Measurements from ENCODE around the gene ART1.

DNA sequence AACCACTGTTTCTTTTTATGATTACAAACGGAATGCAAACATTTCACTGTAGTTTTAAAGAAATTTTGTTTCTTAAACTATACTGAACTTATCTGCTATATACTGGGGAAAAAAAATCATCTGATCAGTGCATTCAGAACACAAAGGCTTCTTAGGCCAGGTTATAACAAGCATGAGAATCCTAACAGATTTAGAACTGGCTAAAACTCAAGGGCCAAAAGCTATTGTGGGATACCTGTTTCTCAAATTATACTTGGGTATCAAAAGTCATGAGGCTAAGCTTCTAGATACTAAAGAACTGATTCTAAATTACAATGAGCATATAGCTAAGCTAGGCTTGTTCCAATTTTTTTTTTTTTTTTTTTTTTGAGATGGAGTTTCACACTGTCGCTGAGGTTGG lies 56.0 kb downstream of the ART1 start:
- no peak for TF ChIP-seq EZH2 (IDR thresholded peaks at IDR 0.05; ENCODE audit: borderline replicate concordance, insufficient read depth, low read depth, low read length, poor library complexity, severe bottlenecking)
- TF ChIP-seq CTCF (IDR thresholded peaks at IDR 0.05): no peak

All from B cell (primary cell).